GM21825 (cell line): Measurements from ENCODE around the gene CDRT15.
"Not testable (repeated sequence)": the region's sequence is repeated elsewhere in the genome, so short reads cannot be mapped to it uniquely, and the experiment has no call there.

Experiments used
- ATAC-seq: cut with Tn5 transposase; IDR thresholded peaks from one replicate; pipeline ENCODE4 v1.9.1; 2021; ENCODE audit warnings: mild to moderate bottlenecking, moderate library complexity; ENCODE audit not compliant: unreplicated experiment

CDRT15 gene

DNA sequence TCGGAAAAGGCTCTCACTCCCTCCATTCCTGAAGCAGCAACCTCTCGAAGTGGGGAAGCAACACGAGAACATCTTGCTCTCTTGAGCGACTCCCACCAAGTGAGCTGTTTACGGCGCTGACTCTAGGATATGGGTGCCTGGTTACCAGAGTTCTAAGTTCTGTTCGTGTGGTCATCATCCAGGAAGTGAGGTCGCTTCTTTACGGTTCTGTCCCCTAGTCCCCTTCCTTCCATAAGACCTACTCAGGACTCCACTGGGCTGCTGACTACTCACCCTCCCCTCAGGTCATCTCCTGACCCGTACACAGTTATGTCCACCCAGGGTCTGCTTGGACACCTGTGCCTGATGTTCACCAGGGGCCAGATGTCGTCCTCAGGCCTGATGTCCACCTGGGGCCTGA is at the start of gene CDRT15:
CDRT15 (minus strand) TSS at position 101 of the 400 bp plus-strand sequence; CDS start at position 72, 29 bp downstream.
- ATAC-seq: not testable (repeated sequence)

GRCh38 chr17:14282726-14283125 is 46.1 kb upstream of the CDRT15 start:
- ATAC-seq: no peak

GRCh38 chr17:14281530-14281929 is 44.9 kb upstream of the CDRT15 start:
- ATAC-seq: no peak

DNA sequence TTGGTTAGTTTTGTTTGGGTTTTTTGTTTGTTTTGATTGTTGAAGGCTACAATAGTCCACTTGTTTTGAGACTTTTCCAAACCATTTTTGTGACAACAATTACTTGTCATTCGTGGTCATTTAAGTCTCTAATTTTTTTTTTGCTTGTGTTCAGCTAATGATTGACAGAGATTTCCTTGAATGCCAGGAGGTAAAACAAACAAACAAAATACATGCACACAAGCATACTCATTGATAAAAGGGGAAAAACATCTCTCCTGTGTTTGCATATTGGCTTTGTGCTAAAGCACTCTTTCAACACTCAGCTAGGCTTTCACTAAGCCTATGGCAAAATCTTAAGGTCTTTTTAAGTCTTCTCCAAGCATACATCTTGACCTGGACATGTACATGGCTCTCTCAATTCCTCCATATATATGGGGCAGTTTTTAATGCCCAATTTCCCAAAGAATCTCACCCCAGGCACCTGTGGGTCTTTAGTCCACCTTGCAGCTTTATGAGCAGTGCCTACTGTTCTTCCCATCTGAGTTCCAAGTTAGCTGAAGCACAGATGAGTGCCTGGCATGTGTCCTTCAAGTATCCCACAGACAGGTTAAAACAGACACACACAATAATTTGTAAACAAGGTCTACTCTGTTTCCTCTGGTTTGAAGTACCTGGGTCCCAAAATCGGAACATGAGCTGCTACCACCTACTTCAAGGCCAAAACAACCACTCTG is 40.0 kb upstream of the CDRT15 start:
- ATAC-seq: no peak

DNA sequence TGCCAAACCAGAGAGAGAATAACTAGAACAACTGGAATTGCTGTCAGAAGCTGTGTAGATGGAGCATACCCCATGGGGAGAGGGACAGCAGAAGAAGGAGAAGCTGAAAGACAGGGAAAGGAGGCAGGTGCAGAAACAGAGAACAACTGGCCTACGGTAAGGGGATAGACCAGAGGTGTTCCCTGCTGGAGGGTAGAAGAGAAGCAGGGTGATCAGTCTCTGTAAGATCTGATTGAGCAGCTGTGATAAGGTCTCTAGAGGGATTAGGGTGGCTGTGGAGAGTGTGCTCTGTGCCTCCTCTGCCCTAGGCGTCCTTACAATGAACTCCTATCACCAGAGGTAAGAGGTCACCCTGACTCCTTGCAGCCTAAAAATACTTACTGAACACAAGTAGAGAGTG is 33.8 kb upstream of the CDRT15 start:
- no peak for ATAC-seq

DNA sequence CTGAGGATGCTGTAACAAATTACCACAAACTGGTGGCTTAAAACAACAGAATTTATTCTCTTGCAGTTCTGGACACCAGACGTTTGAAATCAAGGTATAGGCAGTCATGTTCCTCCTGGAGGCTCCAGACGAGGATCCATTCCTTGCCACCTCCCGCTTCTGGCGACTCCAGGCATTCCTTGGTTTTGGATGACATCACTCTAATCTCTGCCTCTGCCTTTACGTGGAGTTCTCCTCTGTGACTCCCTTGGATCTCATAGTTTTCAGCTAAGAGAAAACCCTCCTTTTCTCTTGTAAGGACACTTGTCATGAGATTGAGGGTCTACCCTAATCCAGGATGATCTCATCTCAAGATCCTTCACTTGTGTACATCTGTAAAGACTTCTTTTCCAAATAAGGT is 32.8 kb upstream of the CDRT15 start:
- no peak for ATAC-seq

DNA sequence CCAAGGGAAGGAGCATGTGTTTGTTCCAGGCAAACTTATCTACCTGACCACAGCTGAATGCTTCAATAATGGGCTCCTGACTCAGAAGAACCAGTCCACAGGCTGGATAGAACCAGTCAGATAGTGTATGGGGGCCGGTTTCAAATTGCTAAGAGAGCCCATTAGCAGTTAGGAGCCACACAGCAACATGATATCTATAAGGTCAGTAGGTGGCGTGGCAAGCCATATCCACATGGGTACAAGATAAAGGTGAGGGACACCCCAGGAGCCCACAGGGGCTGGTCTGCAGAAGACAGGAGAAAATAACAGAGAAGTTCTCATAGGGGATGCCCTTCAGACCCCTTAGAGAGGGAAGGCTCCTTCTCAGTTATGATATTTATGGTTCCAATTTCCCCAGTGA is 31.6 kb upstream of the CDRT15 start:
- ATAC-seq: no peak

GRCh38 chr17:14261406-14261805 is 24.7 kb upstream of the CDRT15 start:
- no peak for ATAC-seq

DNA sequence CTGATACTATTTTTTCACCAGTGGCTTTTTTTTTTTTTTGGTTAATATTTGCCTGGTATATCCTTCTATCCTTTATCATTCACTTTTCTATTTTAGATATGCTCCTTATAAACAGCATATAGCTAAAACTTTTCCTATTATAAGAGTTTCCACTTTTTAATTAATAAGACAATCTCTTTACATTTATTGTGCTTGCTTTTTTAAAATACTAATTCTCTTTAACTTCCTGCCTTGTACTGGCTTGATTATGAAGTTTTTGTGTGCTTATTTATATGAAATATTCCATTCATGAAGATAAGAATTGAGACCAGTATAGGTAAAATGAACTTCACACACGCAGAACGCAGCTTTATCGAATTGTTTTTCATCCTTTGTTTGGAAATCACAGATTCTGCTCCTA is 9.0 kb upstream of the CDRT15 start:
- ATAC-seq: no peak

DNA sequence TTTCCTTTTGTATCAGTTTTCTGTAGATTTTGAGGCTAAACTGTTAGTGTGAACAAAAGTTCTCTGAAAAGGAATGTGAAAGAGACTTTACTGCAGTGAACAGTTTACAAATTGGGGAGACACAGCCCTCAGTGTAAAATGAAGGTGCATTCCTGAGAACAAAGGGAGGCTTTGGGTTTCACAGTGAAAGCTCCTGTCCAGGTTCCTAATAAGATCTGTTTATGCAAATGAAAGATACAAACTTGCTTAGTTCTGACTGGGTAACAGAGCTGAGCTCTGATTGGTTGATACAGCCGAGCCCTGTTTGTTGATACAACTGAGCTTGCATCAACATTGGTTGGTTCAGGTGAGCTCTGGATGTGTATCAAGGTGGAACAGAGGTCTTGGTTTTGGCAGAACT is 8.3 kb upstream of the CDRT15 start:
- no peak for ATAC-seq

DNA sequence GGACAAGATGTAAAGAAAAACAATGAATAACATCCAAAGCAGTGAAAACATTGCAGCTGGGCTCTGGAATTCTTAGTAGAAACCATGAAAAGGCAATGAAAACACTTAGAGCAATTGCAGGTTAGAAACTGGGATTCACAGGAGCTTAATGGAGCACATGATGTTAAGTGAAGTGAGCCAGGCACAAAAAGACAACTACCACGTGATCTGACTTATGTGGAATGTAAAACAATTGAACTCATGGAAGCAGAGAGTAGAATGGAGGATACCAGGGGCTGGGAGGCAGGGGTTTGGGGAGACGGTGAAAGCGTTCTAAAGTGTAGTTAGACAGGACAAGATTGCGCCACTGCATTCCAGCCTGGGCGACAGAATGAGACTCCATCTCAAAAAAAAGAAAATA is 2.6 kb upstream of the CDRT15 start:
- ATAC-seq: not testable (repeated sequence)

- not testable (repeated sequence) for ATAC-seq
These were observed 630 bp downstream of the CDRT15 start for GRCh38 chr17:14236032-14236431.

GRCh38 chr17:14235047-14235446 is 1.6 kb downstream of the CDRT15 start:
- ATAC-seq: not testable (repeated sequence)

- not testable (repeated sequence) for ATAC-seq
These were observed 5.5 kb downstream of the CDRT15 start for GRCh38 chr17:14231187-14231586.

GRCh38 chr17:14228903-14229302 is 7.8 kb downstream of the CDRT15 start:
- ATAC-seq: no peak

DNA sequence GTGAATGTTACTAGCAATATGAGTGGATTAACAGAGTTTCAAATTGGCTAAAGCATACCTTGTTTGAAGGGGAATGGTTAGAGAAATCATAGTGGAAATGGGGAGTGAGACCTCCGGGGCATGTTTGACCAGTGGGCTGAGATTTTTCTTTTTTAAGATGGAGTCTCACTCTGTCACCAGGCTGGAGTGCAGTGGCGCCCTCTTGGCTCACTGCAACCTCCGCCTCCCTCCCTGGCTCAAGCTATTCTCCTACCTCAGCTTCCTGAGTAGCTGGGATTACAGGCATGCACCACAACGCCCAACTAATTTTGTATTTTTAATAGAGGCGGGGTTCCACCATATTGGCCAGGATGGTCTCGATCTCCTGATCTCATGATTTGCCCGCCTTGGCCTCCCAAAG is 9.6 kb downstream of the CDRT15 start:
- ATAC-seq: no peak

GRCh38 chr17:14225254-14225980 is 11.2 kb downstream of the CDRT15 start:
- ATAC-seq: no peak

- ATAC-seq: no peak
These were observed 14.1 kb downstream of the CDRT15 start for GRCh38 chr17:14222611-14223010.

DNA sequence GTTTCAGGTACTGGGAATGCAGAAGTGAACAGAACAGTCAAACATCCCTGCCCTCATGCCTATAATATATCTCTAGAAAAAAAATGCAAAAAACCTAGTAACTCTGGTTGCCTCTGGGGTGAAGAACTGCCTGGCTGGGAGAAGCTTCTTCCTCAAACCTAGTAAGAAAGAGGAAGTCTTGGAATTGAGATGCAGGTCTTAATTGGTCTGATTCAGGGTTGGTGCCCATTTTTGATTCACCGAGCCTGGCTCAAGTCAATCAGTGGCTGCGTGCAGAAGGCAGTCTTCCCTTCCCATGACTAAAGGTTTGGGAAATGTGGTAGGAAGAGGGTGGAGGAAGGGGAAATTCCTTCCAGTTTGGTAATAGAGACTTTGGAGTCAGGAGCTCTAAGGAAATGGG is 22.4 kb downstream of the CDRT15 start:
- no peak for ATAC-seq

- no peak for ATAC-seq
These were observed 24.3 kb downstream of the CDRT15 start for GRCh38 chr17:14212401-14212800.

DNA sequence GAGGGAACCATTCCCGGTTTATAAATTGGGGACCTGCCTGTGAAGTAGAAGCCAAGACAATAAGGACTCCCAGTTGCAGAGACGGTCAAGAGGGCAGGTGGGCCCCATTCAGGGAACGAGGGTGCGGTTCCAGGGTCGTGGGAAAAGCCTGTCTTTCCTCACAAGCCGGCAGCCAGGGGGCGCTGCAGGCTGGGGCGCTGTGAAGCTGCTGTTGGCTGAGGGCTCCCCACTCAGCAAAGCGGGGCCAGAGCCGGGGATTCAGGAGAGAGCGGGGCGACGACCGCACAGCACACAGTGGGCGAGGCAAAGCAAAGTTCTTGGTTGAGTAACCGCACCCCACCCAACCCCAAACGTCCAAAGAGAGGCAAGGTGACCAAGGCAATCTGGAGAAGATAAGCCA is 24.9 kb downstream of the CDRT15 start:
- ATAC-seq: no peak

- no peak for ATAC-seq
These were observed 25.4 kb downstream of the CDRT15 start for GRCh38 chr17:14211246-14211645.
